ENCODE data around the gene HEG1. TPM values are rescaled to one million over a fixed set of nuclear protein-coding genes. Genes with fewer than 3 reads are reported as not detected.

Gene HEG1
- total and polyA plus RNA-seq, 2 of the 8 experiments (the other 6 are each of a cell fraction or from before 2014, with no cell fraction given), result 5.3 to 9.7 TPM

GRCh38 chr3:125061646-125062045, 5.8 kb upstream of the HEG1 start:
- Histone ChIP-seq H3K14ac (ENCODE audit: insufficient read length) (no peak overlapping the region), H2BK12ac (ENCODE audit: low read depth, low read length) (no peak overlapping the region), H3K27me3 (replicated peaks in 1 of 4; ENCODE audit: control insufficient read depth in 3 of 4, extremely low read depth in 1 of 4, insufficient read depth in 3 of 4, low read length in 3 of 4) (peaks cover 7 to 19% (median 12%) of the 10 kb centered on the region in 4 experiments), H2BK5ac (ENCODE audit: low read depth, low read length) (no peak overlapping the region), H3K4me3 (ENCODE audit: extremely low read depth in 1 of 4, insufficient read depth in 2 of 4, low read depth in 3 of 4, low read length in 4 of 4) (no peak overlapping the region), H4K5ac (ENCODE audit: insufficient read length, low read depth, low read length) (no peak overlapping the region), H3K4me1 (replicated peaks in 1 of 4; ENCODE audit: control insufficient read depth in 3 of 4, insufficient read depth in 4 of 4, low read length in 3 of 4) (peaks cover 0 to 15% (median 6%) of the 10 kb centered on the region in 4 experiments; a peak in 6 of 7 replicates), H3K9ac (replicated peaks in 1 of 4; ENCODE audit: extremely low read depth in 1 of 4, low read depth in 3 of 4, low read length in 3 of 4) (no peak overlapping the region; a peak in 1 of 7 replicates), H2BK15ac (ENCODE audit: low read length) (no peak overlapping the region), H3K4me2 (ENCODE audit: insufficient read depth in 1 of 2, low read depth in 2 of 2, low read length in 2 of 2) (no peak overlapping the region), H2AFZ (ENCODE audit: low read length) (no peak overlapping the region), H3K18ac (ENCODE audit: extremely low read depth, low read length) (no peak overlapping the region), H3K56ac (replicated peaks; ENCODE audit: insufficient read length, low read depth, low read length) (no peak overlapping the region), H3K23ac (ENCODE audit: insufficient read length) (no peak overlapping the region), H2BK20ac (ENCODE audit: low read length) (no peak overlapping the region), H2BK120ac (replicated peaks; ENCODE audit: low read depth, low read length) (no peak overlapping the region), H3K23me2 (ENCODE audit: low read depth, low read length) (no peaks in the 10 kb centered on the region; the same call in 1 of the 2 replicates), H2AK5ac (ENCODE audit: low read depth, low read length) (no peak overlapping the region), H3K36me3 (ENCODE audit: control insufficient read depth in 2 of 4, insufficient read depth in 4 of 4, low read length in 3 of 4) (no peaks in the 10 kb centered on the region), H4K20me1 (replicated peaks in 1 of 2; ENCODE audit: control insufficient read depth in 1 of 2, insufficient read depth in 2 of 2, low read length in 2 of 2) (no peaks in the 10 kb centered on the region), H4K8ac (ENCODE audit: extremely low read depth, insufficient read depth, low read length) (no peak overlapping the region), H3K4ac (replicated peaks; ENCODE audit: insufficient read length, low read depth, low read length) (no peak overlapping the region), H4K91ac (replicated peaks; ENCODE audit: insufficient read length, low read length) (no peak overlapping the region), H3K79me1 (ENCODE audit: low read depth, low read length) (no peaks in the 10 kb centered on the region), H3K79me2 (ENCODE audit: control insufficient read depth in 1 of 2, insufficient read depth in 2 of 2, low read length in 2 of 2) (no peaks in the 10 kb centered on the region), H3K27ac (ENCODE audit: low read depth, low read length) (no peak overlapping the region), H3K9me3 (ENCODE audit: insufficient read depth in 2 of 2, low read depth in 1 of 2, low read length in 1 of 2) (no peaks in the 10 kb centered on the region)
- TF ChIP-seq E2F6 (IDR thresholded peaks at IDR 0.05) (no peak), JUND (IDR thresholded peaks at IDR 0.05; ENCODE audit: low read length) (no peak), CTCF (IDR thresholded peaks at IDR 0.05; ENCODE audit: control extremely low read depth in 1 of 3, insufficient read depth in 1 of 3, low read depth in 1 of 3, low read length in 3 of 3) (no peak), FOSL1 (IDR thresholded peaks at IDR 0.05; ENCODE audit: insufficient read depth, low read depth, low read length) (no peak)
- ChIA-PET POLR2A (ENCODE audit: partially characterized antibody) (interaction anchor here (1.0 kb wide), 1 partner anchor 56 kb away, joined by 3 read pairs; no protein-coding TSS in a partner anchor), CTCF (ENCODE audit: partially characterized antibody) (interaction anchor here (0.9 to 2.2 kb wide), 3 partner anchors 9 to 81 kb away, joined by 3 to 6 read pairs (median 6); no protein-coding TSS in a partner anchor)
- WGBS, 2 experiments (ENCODE audit: extremely low coverage in 1 of 2, insufficient coverage in 1 of 2, insufficient read length in 1 of 2, insufficient replicate concordance in 2 of 2, low coverage in 1 of 2, low lambda C conversion rate in 2 of 2, missing lambda C conversion rate in 1 of 2), result 93% methylated on average over 4 of the region's 5 CpGs; no CpG with 5 or more reads in 1 of the 2 experiments
- DNase-seq (ENCODE audit: low read depth in 1 of 2, low spot score in 2 of 2) (no peak), FAIRE-seq (no peak)

Measured in H1 (cell line).